GM19438 (cell line): ENCODE data around the gene SLC35E4.
"Not testable (repeated sequence)": the region's sequence is repeated elsewhere in the genome, so short reads cannot be mapped to it uniquely, and the experiment has no call there.

Source experiments
- ATAC-seq: cut with Tn5 transposase; IDR thresholded peaks from one replicate; pipeline ENCODE4 v1.9.1; 2021; ENCODE audit warnings: low read depth; ENCODE audit not compliant: unreplicated experiment

The SLC35E4 gene

DNA sequence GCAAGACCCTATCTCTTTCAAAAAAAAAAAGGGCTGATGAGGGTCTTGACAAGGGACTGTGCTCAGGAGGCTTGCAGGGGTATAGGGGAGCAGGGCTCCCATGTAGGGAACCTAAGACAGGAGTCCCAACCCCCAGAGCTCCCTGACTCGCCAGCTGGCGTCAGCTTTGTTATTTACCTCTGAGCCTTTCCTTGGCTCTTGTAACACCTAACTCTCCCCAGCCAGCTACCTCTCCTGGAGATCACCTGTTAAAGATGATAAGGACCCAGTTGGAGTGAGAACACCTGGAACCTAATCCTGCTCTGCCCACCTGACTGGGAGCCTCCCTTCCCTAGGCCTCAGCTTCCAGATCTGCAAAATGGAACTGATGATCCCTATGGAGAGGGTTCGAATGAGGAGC is 13.2 kb downstream of the SLC35E4 start:
- no peak for ATAC-seq

DNA sequence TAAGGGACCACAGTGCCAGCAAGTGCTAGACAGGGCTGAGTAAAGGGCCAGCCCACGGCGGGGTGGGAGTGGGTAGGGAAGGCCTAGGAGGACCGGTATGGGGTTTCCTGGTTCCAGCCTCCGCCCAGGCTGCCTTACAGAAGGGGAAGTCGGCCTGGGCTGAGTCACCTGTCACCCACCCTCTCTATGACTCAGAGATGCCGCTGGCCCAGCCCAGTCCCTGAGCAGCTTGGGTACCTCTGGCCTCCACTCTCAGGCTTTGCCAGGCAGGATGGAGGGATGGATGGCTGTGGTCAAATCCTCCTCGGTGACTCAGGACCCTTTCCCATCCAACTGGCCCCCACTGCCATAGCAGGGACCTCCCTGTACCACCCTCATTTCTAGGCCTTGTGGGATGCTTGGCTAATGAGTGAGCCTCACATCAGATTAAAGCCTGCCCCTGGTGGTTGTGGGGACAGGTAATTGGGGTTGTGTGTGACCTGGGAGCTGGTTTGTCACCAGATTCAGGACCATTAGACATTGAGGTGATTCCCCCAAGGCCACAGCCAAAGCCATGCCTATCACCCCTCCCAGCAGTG is 13.9 kb downstream of the SLC35E4 start:
- no peak for ATAC-seq

DNA sequence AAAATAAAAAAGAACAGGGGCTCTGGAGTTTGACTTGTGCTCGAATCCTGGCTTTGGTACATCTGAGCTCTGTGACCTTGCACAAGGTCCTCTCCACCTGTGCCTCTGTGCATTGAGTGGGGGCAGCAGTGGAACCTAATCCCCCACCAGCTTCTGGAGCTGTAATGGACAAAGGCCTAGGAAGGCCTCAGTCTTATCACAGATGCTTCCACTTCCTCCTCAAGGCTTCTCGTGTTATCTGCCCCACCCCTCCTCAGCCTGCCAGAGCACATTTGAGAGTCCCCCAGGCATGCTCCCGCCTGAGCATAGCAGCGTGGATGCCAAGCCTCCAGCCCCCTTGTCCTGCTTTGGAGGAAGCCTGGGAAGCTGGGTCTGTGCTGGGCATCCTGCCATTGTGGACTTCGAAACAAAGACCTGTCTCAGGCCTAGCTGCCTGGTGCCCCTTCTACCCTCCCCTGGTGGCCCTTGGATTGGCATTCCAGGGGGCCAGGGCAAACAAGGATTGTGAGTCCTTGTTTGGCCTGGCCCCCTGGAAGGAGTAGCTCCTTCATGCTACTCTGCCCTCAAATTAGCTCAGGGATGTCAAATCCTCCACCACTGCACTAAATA is 15.0 kb downstream of the SLC35E4 start:
- no peak for ATAC-seq

DNA sequence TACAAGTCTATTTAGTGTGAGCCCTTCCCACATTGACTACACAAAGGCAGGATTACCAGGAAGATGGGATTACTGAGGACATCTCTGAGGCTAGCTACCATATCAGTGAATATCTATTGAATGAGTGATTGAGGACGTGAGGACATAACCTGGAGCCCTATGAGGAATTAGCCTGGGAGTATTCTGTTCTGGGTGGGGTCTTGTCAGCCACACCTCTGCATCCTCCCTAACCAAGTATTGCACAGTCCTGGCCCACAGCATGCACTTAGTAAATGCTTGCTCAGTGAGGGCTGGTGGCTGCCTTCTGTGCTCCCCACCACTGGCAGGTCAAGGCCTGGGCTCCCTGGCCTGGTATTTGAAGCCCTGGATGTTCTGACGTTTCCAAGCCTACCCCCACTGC is 17.3 kb downstream of the SLC35E4 start:
- no peak for ATAC-seq

DNA sequence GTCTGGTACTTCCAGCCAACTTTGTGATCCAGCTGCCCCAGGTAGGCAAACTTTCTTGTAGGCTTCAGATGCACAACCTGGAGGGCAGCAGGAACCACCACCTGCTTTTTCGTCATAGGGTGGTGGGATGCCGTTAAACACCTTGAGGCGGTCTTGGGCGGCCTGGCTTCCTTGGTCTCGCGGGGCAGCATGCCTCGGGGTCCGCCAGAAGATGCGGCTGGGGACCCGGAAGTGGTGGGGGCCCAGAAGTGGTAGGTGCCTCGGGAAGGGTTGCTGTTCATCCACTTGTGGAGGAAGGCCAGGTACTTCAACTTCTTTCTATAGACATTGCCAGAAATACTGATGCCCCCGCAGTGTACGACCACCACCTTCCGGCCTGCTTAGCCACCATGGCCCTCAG is 18.8 kb downstream of the SLC35E4 start:
- no peak for ATAC-seq

DNA sequence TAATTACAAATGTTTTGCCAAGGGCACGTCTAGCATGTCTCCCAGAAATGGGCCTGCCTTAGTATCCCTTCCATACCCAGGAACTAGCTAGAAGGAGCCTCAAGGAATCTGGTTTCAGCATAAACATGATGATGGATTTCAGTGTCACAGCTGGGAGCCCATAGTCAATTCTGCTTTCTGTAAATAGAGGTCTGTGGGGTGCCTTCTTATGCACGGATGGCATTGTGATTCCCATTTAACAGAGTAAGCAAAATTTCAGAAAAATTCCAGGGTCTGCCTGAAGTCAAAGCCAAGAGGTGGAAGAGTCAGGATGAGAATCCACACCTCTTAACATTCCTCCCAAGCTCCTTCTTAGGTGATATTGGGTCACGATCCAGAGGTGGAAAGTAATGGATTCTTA is 20.0 kb downstream of the SLC35E4 start:
- ATAC-seq: no peak

GRCh38 chr22:30662040-30662439 is 26.5 kb downstream of the SLC35E4 start:
- ATAC-seq: no peak

- ATAC-seq: no peak
Measured at GRCh38 chr22:30664798-30665197, 29.2 kb downstream of the SLC35E4 start.

- ATAC-seq: no peak
Measured at GRCh38 chr22:30665266-30665665, 29.7 kb downstream of the SLC35E4 start.

- no peak for ATAC-seq
Measured at GRCh38 chr22:30665786-30666185, 30.2 kb downstream of the SLC35E4 start.

GRCh38 chr22:30667107-30667493 is 31.5 kb downstream of the SLC35E4 start:
- no peak for ATAC-seq

DNA sequence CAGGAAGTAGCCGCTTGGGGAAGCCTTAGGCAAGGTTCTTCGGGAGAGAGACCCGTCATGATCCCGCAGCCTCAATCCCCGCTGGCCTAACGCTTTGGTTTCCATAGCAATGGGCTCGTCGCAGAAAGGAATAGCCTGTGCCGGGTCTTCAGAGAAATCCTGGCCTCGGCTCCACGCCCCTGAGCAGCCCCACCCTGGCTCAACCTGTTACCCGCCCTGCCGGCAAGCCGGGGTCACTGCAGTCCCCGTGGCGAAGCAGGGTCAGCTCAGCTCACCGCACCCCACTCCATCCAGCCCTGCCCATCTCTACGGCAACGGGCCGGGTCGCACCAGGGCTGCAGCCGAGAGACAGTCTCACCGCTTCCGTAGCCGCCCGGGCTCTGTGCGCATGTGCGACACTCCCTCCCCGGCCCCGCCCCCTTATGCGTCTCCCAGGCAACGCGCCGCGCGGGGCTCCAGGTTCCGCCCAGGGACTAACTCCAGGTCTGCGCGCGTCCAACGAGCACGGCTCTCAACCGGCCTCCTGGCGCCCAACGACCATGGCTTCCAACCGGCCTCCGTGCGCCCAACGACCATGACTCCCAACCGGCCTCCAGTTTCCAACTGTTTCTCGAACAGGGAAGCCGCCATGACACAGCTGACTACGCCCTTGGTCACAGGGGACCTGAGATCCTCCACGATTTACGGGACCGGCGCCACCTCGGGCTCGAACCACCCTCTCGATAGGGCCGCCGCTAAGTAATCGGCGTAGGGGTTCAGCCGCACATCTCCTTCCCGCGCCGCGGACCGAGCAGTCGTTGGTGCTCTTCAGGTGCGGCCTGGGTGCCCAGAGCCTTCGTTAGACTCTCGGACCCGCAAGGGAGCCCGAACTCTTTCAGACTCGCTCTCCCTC is 32.2 kb downstream of the SLC35E4 start, which contains the start of gene DUSP18:
Gene DUSP18, minus strand, starts transcription at position 382 of the 892 bp plus-strand sequence. CDS start 3,872 bp downstream, outside the sequence.
- peak; percentile 94 for ATAC-seq

GRCh38 chr22:30668386-30668710 is 32.8 kb downstream of the SLC35E4 start:
- ATAC-seq: no peak

GRCh38 chr22:30671071-30671470 is 35.5 kb downstream of the SLC35E4 start:
- ATAC-seq: no peak

GRCh38 chr22:30673136-30673535 is 37.6 kb downstream of the SLC35E4 start:
- no peak for ATAC-seq

DNA sequence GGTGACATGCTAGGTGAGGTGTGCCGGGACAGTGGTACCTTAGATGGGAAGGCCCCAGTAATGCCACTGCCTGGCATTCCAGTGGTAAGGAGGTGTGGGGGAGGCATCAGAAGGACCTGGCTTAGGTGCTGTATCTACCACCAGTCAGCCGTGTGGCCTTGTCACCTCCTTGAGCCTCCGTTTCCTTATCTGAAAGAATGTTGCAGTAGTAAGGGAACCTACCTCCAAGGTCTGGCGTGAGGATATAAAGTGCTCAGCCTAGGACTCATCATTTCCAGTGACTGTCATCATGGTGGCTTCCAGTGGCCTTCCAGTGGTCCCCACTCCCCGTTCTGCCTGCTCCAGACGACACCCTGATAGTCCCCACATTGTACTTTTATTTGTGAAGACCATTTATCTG is 38.9 kb downstream of the SLC35E4 start:
- ATAC-seq: no peak

DNA sequence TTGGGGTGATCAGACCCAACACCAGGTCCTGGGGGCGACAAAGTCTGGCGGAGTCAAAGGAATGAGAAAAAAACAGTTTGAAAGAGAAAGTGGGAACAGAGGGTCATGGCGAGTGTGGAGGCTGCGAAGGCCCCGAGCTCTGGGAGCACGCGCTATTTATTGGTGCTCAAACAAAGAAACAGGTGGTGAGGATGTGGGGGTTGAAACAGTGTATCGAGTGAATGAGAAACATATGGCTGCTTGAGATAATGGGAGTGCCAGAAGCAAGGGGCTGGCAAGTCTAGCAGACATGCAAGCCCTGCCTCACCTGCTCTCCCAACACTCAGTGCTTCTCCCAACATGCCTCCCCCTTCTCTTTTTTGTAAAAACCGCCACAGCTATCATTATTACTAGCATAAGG is 39.9 kb downstream of the SLC35E4 start:
- no peak for ATAC-seq

DNA sequence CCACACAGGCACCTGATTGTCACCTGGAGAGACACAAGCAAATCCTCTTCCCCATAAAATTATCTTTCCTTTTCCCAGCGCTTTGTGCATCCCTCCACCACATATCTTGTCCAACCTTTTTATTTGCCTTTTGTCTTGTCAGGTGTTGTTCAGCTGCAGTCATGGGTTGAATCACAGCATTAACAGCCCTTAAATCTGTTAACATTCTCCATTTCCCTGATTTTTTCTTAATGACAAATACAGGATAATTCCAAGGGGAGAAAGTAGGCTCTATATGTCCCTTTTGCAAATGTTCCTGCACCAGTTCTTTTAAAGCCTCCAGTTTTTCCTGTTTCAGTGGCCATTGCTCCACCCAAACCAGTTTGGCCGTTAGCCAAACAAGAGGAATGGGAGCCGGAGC is 41.0 kb downstream of the SLC35E4 start:
- ATAC-seq: not testable (repeated sequence)

- not testable (repeated sequence) for ATAC-seq
Measured at GRCh38 chr22:30679895-30680690, 44.5 kb downstream of the SLC35E4 start.

- ATAC-seq: no peak
Measured at GRCh38 chr22:30680991-30681770, 45.6 kb downstream of the SLC35E4 start.
